Endodermal cell (in vitro differentiated cells): ENCODE results near the gene SLC5A10. TPM values are rescaled to one million over a fixed set of nuclear protein-coding genes. Genes with fewer than 3 reads are reported as not detected.
A peak's percentile ranks its signal among the peaks of the same experiment; 100 is the strongest.

ENCODE experiments used
- DNase-seq: peaks from one replicate; pipeline ENCODE4 v3.0.0-alpha.2; 2017
- H3K27ac ChIP-seq: 2 replicates; pipeline ENCODE4 v1.5.1; 2013; ENCODE audit warnings: mild to moderate bottlenecking, low read depth, low read length, moderate library complexity
- H3K27me3 ChIP-seq: 2 replicates; pipeline ENCODE4 v1.6.1; 2013; ENCODE audit warnings: mild to moderate bottlenecking, low read length, moderate library complexity; ENCODE audit not compliant: insufficient read depth, control insufficient read depth, poor library complexity, severe bottlenecking
- H3K36me3 ChIP-seq: 2 replicates; pipeline ENCODE4 v1.7.0; 2013; ENCODE audit warnings: mild to moderate bottlenecking, low read length, moderate library complexity; ENCODE audit not compliant: control insufficient read depth, insufficient read depth
- H3K4me1 ChIP-seq: one replicate; pipeline ENCODE4 v1.7.0; 2013; ENCODE audit warnings: low read length; ENCODE audit not compliant: control insufficient read depth, insufficient read depth
- H3K4me3 ChIP-seq: 2 replicates; pipeline ENCODE4 v1.5.1; 2013; ENCODE audit warnings: mild to moderate bottlenecking, low read length, moderate library complexity
- H3K9ac ChIP-seq: 2 replicates; pipeline ENCODE4 v1.6.1; 2013; ENCODE audit warnings: mild to moderate bottlenecking, low read length, moderate library complexity; ENCODE audit not compliant: poor library complexity, severe bottlenecking; ENCODE audit errors: extremely low read depth
- H3K9me3 ChIP-seq: 2 replicates; pipeline ENCODE4 v1.6.1; 2013; ENCODE audit warnings: mild to moderate bottlenecking, low read length, moderate library complexity; ENCODE audit not compliant: control insufficient read depth
- H3K27ac Mint-ChIP-seq: 2 replicates; pipeline ENCODE4 v1.8.0; 2020; ENCODE audit warnings: mixed read lengths
- H3K27me3 Mint-ChIP-seq: 2 replicates; pipeline ENCODE4 v1.8.0; 2021; ENCODE audit warnings: mild to moderate bottlenecking, mixed read lengths; ENCODE audit not compliant: insufficient read depth
- H3K36me3 Mint-ChIP-seq: 2 replicates; pipeline ENCODE4 v1.8.0; 2020; ENCODE audit warnings: low read depth, mixed read lengths
- H3K4me1 Mint-ChIP-seq: 2 replicates; pipeline ENCODE4 v1.8.0; 2020; ENCODE audit warnings: mixed read lengths
- H3K4me3 Mint-ChIP-seq: 2 replicates; pipeline ENCODE4 v1.8.0; 2020; ENCODE audit warnings: mild to moderate bottlenecking, moderate library complexity, mixed read lengths
- H3K9me3 Mint-ChIP-seq: 2 replicates; pipeline ENCODE4 v1.8.0; 2020; ENCODE audit warnings: mild to moderate bottlenecking, mixed read lengths
- WGBS, 2 experiments: methylation state at CpG; one replicate each; pipeline versions ENCODE4 v1.1.5 to v1.1.7; 2013; ENCODE audit warnings: missing lambda C conversion rate in 2 of 2, mixed read lengths in 1 of 2; ENCODE audit not compliant: insufficient coverage in 1 of 2, insufficient read length in 1 of 2; 5-methylcytosine and 5-hydroxymethylcytosine counted together
- total RNA-seq, 2 donors: library from RNA; stranded (reverse); fragmentation: NEBNext Ultra II Directional in 1 of 2; extraction: Animal tissue kit (Norgen Biotek cat#: 25700) in 1 of 2; gene quantifications; 2 replicates in 1 of 2; 3 replicates in 1 of 2; pipeline ENCODE4 v1.2.1, GENCODE V29; 2021
- TF ChIP-seq, protein P1 (sequence below): fragments of 200-600 bp; sonication (generic); conservative IDR thresholded peaks from 2 replicates; pipeline ENCODE4 v1.5.0; 2021; ENCODE audit warnings: antibody characterized with exemption, mild to moderate bottlenecking

SLC5A10 gene
- total RNA-seq, 2 donors from 2014 or later: 0.11 to 0.29 TPM

DNA sequence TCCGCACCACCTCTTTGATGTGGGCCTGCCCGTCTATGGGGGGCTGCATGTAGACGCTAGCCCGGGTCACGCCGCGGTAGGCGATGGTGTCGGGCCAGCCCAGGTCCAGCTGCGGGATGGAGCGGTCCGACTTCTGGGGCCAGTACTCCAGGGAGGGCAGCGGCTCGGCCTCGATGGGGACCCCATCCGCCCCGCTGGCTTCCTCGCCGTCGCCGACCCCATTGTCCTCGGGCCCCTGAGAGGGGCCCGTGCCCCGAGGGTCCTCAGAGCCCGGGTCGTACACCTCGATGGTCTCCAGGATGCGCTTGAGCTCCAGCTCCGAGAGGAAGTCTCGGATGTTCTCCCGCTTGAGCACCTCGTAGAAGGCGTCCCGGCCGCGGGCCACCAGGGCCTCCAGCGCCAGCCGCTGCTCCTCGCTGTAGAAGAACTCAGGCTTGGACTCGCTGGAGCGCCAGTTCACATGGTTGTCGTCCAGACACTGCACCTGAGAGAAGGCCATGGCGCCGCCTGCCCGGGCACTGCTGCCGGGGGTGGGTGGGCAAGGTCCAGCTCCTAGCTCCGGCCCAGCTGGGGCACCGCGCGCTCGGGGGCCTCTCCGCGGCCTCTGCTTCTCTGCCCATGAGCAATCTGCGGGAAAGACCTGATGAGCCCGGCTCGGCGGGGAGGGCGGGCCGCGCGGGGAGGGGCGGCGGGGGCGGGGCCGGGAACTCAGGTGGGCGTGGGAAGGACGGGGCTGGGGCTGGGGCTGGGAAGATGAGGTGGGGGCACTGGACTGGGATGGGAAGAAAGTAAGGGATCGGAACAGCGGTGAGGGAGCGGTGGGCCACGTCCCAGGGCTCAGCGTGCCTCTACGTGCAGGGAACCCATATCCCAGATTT, 51.8 kb downstream of the SLC5A10 start:
- peak overlapping the region; percentile 90 for H3K27ac Mint-ChIP-seq
- peaks cover 10% of the 10 kb centered on the region for H3K9me3 Mint-ChIP-seq
- H3K4me3 ChIP-seq: peak overlapping the region; percentile 79
- WGBS, 2 experiments: 10 to 13% methylated on average over 42 to 65 of the region's 73 CpGs
- no peak overlapping the region for H3K27ac ChIP-seq
- TF ChIP-seq, protein P1, sequence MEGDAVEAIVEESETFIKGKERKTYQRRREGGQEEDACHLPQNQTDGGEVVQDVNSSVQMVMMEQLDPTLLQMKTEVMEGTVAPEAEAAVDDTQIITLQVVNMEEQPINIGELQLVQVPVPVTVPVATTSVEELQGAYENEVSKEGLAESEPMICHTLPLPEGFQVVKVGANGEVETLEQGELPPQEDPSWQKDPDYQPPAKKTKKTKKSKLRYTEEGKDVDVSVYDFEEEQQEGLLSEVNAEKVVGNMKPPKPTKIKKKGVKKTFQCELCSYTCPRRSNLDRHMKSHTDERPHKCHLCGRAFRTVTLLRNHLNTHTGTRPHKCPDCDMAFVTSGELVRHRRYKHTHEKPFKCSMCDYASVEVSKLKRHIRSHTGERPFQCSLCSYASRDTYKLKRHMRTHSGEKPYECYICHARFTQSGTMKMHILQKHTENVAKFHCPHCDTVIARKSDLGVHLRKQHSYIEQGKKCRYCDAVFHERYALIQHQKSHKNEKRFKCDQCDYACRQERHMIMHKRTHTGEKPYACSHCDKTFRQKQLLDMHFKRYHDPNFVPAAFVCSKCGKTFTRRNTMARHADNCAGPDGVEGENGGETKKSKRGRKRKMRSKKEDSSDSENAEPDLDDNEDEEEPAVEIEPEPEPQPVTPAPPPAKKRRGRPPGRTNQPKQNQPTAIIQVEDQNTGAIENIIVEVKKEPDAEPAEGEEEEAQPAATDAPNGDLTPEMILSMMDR: no peak
- H3K27me3 Mint-ChIP-seq: no peaks in the 10 kb centered on the region
- H3K27me3 ChIP-seq: no peaks in the 10 kb centered on the region
- H3K4me1 Mint-ChIP-seq: peaks cover 7% of the 10 kb centered on the region
- peak; percentile 94 for DNase-seq
- peaks cover 5% of the 10 kb centered on the region for H3K36me3 Mint-ChIP-seq
- peak overlapping the region; percentile 78 for H3K4me3 Mint-ChIP-seq
- peaks cover 5% of the 10 kb centered on the region for H3K4me1 ChIP-seq
- H3K9ac ChIP-seq: peak overlapping the region; percentile 53
- H3K36me3 ChIP-seq: peaks cover 21% of the 10 kb centered on the region
- H3K9me3 ChIP-seq: peaks cover 7% of the 10 kb centered on the region

GRCh38 chr17:19004421-19005136, 52.6 kb downstream of the SLC5A10 start, which contains the start of gene FAM83G:
FAM83G (minus strand) TSS chr17:19004764; CDS start chr17:19004041, 723 bp downstream.
- WGBS, 2 experiments: 6 to 7% methylated on average over 51 to 67 of the region's 67 CpGs
- Histone ChIP-seq H3K4me1 (peaks cover 5% of the 10 kb centered on the region), H3K27me3 (no peaks in the 10 kb centered on the region), H3K27ac (no peak within 1 kb of the TSS), H3K9me3 (peaks cover 7% of the 10 kb centered on the region), H3K4me3 (peak within 1 kb of the TSS; percentile 79), H3K9ac (peak within 1 kb of the TSS; percentile 53), H3K36me3 (peaks cover 21% of the 10 kb centered on the region)
- DNase-seq: peak; percentile 93
- H3K4me1 Mint-ChIP-seq: peaks cover 7% of the 10 kb centered on the region
- no peaks in the 10 kb centered on the region for H3K27me3 Mint-ChIP-seq
- TF ChIP-seq, protein P1: no peak
- peak within 1 kb of the TSS; percentile 78 for H3K4me3 Mint-ChIP-seq
- H3K9me3 Mint-ChIP-seq: peaks cover 10% of the 10 kb centered on the region
- H3K36me3 Mint-ChIP-seq: peaks cover under 1% of the 10 kb centered on the region
- H3K27ac Mint-ChIP-seq: peak within 1 kb of the TSS; percentile 90

GRCh38 chr17:19005137-19005773, 53.3 kb downstream of the SLC5A10 start:
- Histone ChIP-seq H3K4me1 (peaks cover 5% of the 10 kb centered on the region), H3K9me3 (peaks cover 7% of the 10 kb centered on the region), H3K9ac (peak overlapping the region; percentile 47), H3K4me3 (peak overlapping the region; percentile 75), H3K27me3 (no peaks in the 10 kb centered on the region), H3K36me3 (peaks cover 17% of the 10 kb centered on the region), H3K27ac (no peak overlapping the region)
- no peak overlapping the region for H3K27ac Mint-ChIP-seq
- peaks cover 11% of the 10 kb centered on the region for H3K4me1 Mint-ChIP-seq
- no peaks in the 10 kb centered on the region for H3K36me3 Mint-ChIP-seq
- peaks cover 10% of the 10 kb centered on the region for H3K9me3 Mint-ChIP-seq
- no peak for DNase-seq
- peak overlapping the region; percentile 78 for H3K4me3 Mint-ChIP-seq
- 82% methylated on average over 6 to 13 of the region's 13 CpGs for WGBS, 2 experiments
- TF ChIP-seq, protein P1: no peak
- no peaks in the 10 kb centered on the region for H3K27me3 Mint-ChIP-seq
